Sciatic nerve (tissue), 2 donors: Measurements from ENCODE around the gene ANP32B. TPM values are rescaled to one million over a fixed set of nuclear protein-coding genes. Genes with fewer than 3 reads are reported as not detected.
"Not testable (repeated sequence)": the region's sequence is repeated elsewhere in the genome, so short reads cannot be mapped to it uniquely, and the experiment has no call there.

Experiments
- ATAC-seq: fragments of 200-7000 bp; cut with Tn5 transposase; one replicate; pipeline ENCODE4 v1.9.1; 2020; ENCODE audit warnings: mild to moderate bottlenecking, moderate library complexity
- DNase-seq: peaks from one replicate; pipeline ENCODE4 v3.0.0-alpha.2; 2020; ENCODE audit warnings: low spot score
- intact Hi-C: fragments of 100-400 bp; cut with DNase I; formaldehyde crosslinking; loops from one replicate; pipeline ENCODE4 v1.14.2; 2022
- total RNA-seq: library from RNA; stranded (reverse); fragmentation: NEBNext Ultra II Directional; extraction: Animal tissue kit (Norgen Biotek cat#: 25700); gene quantifications from one replicate; pipeline ENCODE4 v1.2.1, GENCODE V29; 2021
- donor health status: DM: no; HTN: no; CAD: no.
- donor health status: DM: no; HTN: no; CAD: no.

The ANP32B gene
- total RNA-seq: 145 TPM

DNA sequence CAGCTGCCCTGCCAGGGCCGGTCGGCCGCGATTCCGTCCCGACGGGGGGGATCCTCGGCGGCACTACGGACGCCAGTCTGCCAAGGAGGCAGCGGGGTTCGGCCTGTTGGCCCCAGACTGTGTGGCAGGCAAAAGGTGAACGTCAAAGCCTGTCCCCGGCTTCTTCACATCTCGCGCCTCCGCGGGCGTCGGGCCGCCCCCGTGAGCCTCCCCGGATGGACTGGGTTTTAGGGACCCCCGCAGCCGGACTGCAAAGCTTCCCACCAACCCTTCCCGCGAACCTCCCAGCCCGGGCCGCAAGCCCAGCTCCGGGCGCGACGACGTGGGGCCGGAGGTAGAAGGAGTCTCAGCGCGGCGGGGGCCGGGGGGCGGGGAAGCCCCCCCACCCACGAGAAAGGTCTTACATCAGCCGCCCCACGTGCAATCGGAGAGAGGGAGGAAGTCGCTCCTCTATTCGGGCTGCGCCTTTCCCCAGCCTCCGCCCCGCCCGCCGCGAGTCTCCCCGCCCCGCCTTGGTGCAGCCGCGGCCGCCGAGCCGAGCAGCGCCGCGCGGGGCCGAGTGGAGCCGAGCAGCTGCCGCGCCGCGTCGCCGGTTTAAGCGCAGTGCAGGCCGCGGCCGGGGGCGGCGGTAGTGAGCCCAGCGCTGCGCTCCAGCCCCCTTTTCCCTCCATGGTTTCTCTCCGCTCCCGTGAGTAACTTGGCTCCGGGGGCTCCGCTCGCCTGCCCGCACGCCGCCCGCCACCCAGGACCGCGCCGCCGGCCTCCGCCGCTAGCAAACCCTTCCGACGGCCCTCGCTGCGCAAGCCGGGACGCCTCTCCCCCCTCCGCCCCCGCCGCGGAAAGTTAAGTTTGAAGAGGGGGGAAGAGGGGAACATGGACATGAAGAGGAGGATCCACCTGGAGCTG is at the start of gene ANP32B:
TSS of gene ANP32B (plus strand) at position 659 of the 906 bp plus-strand sequence. CDS start at position 874, 215 bp downstream.
- ATAC-seq: peak; percentile 95
- intact Hi-C loops: loop anchor here (5.0 kb wide), 1 partner anchor 61 kb away; the partner anchor contains the start of gene TRMO
- DNase-seq: peak; percentile 94

DNA sequence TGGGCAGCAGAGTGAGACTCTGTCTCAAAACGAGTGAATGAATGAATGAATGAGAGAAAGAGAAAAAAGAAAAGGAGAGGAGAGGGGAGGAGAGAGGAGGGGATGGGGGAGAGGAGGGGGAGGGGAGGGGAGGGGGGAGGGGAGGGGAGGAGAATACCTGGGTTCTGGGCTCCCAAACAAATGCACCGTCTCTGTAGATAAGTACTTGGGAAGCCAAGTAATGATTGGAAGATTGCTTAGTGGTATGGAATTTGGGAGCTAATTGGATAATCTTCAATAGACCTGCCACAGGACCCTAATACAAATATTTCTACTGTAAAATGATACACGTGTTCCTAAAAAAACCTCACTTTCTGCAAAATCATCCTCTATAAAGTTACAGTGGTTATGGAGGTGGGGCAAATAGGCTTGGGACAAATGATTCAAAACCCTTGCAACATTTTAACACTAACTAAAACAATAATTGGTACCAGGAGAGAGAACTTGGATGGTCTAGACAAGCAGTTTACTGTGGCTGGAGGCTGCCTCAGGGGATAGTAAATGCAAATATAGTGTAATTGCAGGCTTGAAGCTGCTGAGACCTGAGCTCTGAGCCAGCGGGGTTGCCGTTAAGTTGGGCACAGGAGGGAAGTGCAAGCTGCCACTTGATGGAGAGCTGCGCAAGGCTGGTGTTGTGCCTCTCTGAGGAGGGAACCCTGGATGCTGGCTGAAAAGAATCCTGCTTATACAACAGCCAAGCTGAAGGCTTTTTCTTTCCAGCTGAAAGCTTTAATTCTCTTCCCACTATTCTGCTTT is 48.6 kb upstream of the ANP32B start:
- ATAC-seq (no peak), DNase-seq (no peak)
- intact Hi-C loops: loop anchor here (10.0 kb wide), 1 partner anchor 90 kb away; no protein-coding TSS in a partner anchor

DNA sequence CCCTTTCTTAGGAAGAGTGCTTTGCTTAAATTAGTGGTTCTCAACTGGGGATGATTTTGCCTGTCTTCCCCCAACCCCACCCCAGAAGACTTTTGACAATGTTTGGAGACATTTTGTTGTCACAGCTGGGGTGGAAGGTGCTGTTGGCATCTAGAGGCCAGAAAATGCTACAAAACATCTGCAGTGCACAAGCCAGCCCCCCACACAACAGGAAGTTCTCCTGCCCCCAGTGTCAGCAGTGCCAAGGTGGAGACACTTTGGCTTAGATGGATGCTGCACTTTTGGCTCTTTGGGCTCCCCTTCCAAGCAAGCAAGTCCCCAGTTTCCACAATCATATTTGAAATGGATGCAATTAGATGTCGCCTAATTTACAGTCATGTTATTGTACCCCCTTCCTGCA is 47.9 kb upstream of the ANP32B start:
- DNase-seq (no peak), ATAC-seq (no peak)
- intact Hi-C loops: loop anchor here (10.0 kb wide), 1 partner anchor 90 kb away; no protein-coding TSS in a partner anchor

DNA sequence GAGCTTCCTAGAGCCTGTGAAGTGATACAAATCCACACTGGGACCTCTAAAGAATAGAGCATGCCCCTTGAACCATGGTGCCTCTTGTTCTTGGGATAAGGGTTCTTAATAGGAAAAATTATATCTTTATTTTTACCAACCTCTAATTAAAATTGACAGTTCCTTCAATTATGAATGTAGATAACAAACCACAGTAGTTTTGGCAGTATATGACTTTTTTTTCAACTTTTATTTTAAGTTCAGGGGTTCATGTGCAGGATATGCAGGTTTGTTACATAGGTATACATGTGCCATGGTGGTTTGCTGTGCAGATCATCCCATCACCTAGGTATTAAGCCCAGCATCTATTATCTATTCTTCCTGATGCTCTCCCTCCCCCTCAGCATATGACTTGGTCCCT is 46.1 kb upstream of the ANP32B start:
- DNase-seq (no peak), ATAC-seq (no peak)
- intact Hi-C loops: loop anchor here (10.0 kb wide), 1 partner anchor 88 kb away; no protein-coding TSS in a partner anchor

DNA sequence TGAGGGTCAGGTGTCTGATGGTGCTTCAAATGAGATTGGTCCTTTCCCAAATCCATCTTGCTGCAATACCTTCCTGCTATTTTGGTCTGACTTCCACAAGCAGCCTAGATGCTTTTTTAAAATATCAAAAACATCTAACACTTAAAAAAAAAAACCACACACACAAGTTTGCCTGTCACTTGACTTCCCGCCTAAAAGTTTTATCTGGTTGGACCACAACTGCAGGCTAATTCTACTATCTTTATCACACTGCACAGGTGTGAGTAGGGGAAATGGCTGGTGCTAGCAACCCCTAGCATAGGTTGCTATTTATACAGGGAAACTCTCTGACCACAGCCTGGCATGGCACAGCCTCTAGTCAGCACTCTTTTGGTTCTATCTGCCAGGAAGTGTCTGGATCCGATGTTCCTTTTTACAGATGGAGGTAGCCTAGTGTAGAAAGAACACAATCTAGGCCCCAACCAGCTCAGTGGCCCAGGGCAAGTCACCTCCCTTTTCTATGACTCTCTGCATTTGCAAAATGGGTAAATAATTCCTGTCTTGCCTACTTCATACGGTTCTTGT is 45.0 kb upstream of the ANP32B start, which contains the start of gene HEMGN:
TSS of gene HEMGN (minus strand) at position 92 of the 564 bp plus-strand sequence. CDS start at position 56, 36 bp downstream.
- no peak for ATAC-seq

DNA sequence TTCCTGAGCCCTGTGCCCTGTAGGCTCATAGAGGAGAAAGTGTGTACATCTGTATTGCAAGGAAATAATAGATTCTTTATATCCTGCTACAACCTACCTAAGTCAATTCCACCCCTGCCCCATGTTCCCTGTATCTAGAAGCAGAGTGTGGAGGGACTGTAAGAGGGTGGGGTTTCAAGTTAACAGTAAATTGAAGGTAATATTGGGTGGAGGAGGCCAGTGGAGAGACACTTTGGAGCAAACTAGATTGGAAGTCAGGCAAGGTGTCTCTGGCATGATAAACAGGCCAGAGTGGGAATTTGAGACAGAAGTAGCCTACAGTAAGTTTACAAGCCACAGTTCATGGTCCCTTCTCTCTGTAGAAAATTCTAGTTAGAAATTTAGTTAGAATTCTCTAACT is 42.9 kb upstream of the ANP32B start:
- ATAC-seq: no peak
- no peak for DNase-seq
- intact Hi-C loops: no loop called here

More for the DNA sequence above, 45.0 kb upstream of the ANP32B start, which contains the start of gene HEMGN:
- intact Hi-C loops: loop anchor here (10.0 kb wide), 1 partner anchor 87 kb away; no protein-coding TSS in a partner anchor
- DNase-seq: no peak

DNA sequence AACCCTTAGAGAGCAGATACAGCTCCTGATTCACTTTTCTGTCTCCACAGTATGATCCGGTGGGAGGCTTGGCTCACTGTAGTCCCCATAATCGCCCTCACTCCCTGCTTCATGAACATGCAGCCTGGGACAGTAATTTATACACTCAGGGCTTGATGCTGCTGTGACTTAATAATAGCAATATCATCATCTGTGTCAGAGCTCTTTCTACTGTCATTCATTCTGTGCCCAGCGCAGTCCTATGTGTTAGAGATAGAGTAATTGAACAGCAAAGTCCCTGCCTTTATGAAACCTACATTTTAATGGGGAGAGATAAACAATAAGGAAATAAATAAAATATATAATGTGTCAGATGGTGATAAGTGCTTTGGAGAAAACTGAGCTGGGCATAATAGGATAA is 42.4 kb upstream of the ANP32B start:
- ATAC-seq (no peak), DNase-seq (no peak)
- intact Hi-C loops: no loop called here

DNA sequence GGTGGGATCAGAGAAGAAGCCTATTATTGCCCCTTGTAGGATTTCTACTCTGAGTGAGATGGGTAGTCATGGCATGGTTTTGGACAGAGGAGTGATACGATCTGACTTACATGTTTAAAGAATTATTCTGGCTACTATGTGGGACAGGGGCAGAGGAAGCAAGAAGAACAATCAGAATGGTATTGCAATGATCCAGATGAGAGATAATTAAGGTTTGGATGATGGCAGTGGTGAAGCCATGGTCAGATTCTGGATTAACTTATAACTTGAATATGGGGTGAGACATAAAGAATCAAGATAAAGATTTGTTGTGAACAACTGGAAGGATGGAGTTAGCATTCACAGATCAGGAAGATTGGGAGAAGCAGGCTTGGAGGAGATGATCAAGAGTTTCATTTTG is 41.8 kb upstream of the ANP32B start:
- intact Hi-C loops: no loop called here
- DNase-seq (no peak), ATAC-seq (no peak)

DNA sequence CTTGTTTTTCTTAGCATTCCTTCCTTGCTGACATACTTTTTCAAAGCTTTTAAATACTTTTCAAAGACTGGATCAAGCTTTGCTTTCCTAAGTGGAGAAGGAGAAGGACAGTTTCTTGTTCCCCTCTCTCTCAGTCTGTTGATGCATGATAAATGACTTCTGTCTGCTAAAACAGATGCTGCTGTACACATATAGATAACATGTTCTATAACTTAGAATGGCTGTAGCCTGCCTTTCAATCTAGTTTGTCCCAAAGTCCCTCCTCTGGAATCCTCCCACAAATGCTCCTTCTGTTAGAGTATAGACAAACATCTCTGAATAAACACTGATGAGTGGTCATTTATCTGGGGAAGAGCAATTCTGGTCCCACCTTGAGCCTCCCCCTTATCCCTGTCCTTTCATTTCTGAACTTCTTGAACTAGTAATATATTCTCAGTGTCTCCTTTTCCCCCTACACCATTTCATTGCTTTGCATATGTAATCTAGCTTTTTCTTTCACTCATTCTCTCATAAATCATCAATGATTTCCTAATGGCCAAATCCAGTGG is 39.8 kb upstream of the ANP32B start:
- ATAC-seq: no peak
- intact Hi-C loops: no loop called here
- no peak for DNase-seq

DNA sequence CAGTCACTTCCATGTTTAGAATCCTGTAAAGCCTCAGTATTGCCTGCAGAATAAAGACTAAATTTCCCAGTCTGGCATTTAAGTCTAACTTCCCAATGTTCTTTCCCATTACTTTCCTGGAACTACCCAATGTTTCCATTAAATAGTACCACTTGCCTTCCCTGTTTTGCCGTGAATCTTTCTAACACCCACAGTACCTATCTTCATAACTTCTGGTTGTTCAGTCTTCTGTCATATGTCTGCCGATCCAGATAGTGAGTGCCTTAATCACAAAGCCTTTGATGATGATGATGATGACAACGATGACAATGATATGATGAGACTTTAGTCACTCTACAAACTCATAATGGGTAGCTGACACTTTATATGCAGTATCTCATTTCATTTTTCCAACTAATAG is 38.5 kb upstream of the ANP32B start:
- ATAC-seq (no peak), DNase-seq (no peak)
- intact Hi-C loops: no loop called here

DNA sequence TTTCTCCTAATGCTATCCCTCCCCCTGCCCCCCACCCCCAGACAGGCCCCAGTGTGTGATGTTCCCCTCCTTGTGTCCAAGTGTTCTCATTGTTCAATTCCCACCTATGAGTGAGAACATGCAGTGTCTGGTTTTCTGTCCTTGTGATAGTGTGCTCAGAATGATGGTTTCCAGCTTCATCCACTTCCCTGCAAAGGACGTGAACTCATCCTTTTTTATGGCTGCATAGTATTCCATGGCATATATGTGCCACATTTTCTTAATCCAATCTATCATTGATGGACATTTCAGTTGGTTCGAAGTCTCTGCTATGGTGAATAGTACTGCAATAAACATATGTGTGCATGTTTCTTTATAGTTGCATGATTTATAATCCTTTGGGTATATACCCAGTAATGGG is 37.7 kb upstream of the ANP32B start:
- ATAC-seq, intact Hi-C loops, DNase-seq: not testable (repeated sequence)

DNA sequence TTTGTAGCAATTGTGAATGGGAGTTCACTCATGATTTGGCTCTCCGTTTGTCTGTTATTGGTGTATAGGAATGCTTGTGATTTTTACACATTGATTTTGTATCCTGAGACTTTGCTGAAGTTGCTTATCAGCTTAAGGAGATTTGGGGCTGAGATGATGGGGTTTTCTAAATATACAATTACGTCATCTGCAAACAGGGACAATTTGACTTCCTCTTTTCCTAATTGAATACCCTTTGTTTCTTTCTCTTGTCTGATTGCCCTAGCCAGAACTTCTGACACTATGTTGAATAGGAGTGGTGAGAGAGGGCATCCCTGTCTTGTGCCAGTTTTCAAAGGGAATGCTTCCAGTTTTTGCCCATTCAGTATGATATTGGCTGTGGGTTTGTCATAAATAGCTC is 36.0 kb upstream of the ANP32B start:
- intact Hi-C loops, ATAC-seq, DNase-seq: not testable (repeated sequence)

DNA sequence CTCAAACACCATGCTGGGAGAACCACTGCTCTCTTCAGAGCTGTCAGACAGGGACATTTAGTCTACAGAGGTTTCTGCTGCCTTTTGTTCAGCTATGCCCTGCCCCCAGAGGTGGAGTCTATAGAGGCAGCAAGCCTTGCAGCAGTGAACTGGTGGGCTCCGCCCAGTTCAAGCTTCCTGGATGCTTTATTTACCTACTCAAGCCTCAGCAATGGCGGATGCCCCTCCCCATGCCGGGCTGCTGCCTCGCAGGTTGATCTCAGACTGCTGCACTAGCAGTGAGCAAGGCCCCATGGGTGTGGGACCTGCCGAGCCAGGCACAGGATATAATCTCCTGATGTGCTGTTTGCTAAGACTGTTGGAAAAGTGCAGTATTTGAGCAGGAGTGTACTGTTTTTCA is 32.3 kb upstream of the ANP32B start:
- ATAC-seq, intact Hi-C loops, DNase-seq: not testable (repeated sequence)

DNA sequence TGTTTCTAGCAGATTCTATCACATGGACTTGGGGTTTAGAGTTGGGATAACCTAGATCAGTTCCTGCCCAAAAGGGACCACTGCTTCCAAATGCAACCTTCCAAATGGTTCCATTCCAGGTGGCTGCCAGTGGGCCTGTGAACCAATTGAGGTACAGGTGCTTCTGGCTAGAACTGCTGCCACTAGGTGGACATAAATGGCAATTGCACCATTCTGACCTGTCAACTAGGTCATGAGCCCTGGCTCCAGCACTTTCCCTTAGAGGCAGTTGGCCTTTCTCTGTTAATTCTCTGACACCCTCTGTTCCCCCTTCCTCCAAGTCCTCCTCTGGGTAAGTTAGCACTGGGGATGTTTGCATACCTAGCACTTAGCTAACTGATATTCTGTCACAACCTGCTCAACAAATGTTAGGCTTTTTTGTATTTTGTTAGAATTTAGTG is 28.6 kb upstream of the ANP32B start:
- intact Hi-C loops: no loop called here
- ATAC-seq: no peak
- no peak for DNase-seq

DNA sequence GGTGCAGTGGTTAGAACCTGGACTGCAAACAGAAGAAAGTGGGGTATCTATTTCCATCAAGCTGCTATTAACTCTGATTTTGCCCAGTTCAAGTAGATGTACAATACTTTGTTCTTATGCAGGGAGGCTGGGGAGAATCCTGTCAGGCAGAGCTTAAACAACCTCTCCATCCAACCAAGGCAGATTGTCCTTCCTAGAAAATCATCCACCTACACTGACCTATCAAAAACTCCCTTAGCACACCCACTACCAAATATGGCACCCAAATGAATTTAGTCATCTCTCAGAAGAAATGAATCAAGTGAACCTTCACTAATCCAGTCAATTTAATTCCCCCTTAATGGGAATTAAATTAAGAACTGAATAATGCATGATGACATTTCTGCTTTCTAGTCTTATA is 26.8 kb upstream of the ANP32B start:
- no peak for DNase-seq
- intact Hi-C loops: no loop called here
- no peak for ATAC-seq

DNA sequence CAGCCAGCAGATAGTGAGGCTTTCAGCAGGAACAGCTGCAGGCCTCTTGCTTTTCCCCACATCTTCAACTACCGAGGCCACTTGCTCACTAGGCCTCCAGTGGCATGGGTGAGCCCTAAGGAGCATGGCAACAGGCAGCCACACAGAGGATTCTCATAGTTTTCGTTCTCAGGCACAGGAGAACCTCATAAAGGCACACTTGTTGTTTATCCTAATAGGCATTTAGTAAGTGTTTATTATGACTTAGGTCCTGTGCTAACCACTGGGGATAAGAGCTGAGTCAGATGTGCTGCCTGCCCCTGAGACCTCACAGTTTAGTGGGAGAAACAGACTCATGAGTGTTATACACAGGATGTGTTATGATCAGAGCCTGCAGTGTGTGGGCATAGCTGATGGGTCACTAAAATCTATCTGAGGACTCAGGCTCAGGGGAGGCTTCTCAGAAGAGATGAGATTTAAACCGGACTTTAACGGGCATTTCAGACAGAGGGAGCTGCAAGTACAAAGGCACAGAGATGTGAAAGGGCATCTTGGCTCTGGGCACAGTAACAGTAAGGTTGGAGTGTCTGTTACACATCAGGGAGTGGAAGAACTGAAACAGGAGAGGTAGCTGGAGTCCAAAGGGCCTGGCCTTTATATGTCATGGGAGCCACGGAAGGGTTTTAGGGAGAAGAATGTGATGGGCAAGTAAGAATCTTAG is 24.2 kb upstream of the ANP32B start:
- ATAC-seq: no peak
- no peak for DNase-seq
- intact Hi-C loops: no loop called here

DNA sequence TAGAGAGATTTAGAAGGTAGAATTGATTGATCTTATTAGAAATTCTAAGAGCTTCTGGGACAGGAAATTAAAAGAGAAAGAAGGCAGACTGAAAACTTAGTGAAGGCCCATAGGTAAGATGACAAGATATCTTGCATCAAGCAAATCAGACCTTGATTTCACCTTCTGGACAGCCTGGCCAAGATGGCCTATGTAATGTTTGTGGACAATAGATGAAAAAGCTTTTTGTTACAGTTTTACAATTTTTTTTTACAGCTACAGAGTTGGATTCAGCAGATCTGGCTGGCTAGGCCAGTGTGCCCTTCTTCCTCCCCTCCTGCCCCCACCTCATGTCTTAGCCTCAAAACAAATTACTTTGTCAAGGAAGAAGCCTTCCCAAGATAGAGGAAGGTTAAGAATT is 23.6 kb upstream of the ANP32B start:
- ATAC-seq (no peak), DNase-seq (no peak)
- intact Hi-C loops: no loop called here

DNA sequence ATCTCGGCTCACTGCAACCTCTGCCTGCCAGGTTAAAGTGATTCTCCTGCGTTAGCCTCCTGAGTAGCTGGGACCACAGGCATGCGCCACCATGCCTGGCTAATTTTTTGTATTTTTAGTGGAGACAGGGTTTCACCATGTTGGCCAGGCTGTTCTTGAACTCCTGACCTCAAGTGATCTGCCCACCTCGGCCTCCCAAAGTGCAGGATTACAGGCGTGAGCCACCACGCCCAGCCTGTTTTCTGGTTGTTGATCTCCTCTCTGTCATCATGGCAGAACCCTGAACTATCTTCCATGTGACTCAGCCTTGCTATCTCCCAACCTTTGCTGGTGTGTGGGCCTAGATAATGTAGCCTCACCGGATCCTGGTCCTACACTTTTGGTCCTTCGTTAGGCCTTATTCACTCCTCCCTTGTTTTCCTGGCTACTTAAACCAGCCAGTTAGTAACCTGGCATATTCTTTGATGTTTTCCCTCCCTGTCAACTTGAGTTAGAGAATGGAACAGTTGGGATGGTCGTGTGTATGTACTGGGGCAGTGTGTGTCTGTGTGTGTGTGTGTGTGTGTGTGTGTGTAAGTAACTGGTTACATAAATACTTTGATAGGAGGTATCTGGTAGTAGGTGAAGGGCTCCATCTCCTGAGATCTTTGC is 22.3 kb upstream of the ANP32B start:
- ATAC-seq, intact Hi-C loops, DNase-seq: not testable (repeated sequence)
